Lung microvascular endothelial cell (primary cell): ENCODE measurements around the gene RNF214. TPM values are rescaled to one million over a fixed set of nuclear protein-coding genes. Genes with fewer than 3 reads are reported as not detected.

Experiments used
- DNase-seq, 2 donors: peaks; one replicate each; pipeline versions ENCODE4 v3.0.0 to v3.0.0-alpha.2; 2010; ENCODE audit warnings: low read depth in 2 of 2
- total RNA-seq: library from RNA; depleted of rRNA; stranded (reverse); fragments of >200 nt; gene quantifications from 2 replicates; pipeline ENCODE4 v1.2.1, GENCODE V29; 2014

Gene RNF214
- total RNA-seq, 1 donor from 2014 or later, result 7.1 TPM

DNA sequence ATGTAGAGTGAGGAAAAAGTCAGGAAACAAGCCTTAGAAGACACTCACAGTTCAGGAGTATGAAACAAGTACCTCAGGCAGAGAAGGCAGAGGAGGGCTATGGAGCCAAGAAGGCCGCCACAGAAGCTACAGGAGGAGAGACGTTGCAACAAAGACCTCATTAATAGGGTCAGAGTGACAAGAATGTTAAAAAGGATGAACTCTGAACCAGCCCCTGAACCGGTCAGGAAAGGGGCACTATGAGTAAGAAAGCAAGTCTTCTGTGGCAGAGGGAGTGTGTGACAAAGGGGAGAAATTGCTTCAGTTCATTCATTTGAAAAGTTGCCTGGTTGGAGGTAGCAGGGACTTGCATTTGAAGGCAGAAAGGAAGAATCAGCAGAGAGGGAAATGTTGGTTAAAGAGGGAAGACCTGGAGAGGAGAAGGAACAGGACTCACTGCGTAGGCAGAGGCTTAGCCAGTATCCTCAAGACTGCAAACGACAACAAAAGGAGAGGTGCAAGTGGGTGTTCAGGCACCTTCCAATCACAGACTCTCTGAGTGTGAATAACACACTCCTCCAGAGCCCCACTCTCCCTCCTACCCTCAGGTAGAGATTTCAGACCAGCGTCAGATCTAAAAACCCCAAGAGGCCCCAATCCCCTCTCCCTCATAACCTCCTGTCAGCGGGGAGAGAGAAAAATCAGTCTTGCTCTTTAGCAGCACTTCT is 17.9 kb upstream of the RNF214 start:
- no peak for DNase-seq

DNA sequence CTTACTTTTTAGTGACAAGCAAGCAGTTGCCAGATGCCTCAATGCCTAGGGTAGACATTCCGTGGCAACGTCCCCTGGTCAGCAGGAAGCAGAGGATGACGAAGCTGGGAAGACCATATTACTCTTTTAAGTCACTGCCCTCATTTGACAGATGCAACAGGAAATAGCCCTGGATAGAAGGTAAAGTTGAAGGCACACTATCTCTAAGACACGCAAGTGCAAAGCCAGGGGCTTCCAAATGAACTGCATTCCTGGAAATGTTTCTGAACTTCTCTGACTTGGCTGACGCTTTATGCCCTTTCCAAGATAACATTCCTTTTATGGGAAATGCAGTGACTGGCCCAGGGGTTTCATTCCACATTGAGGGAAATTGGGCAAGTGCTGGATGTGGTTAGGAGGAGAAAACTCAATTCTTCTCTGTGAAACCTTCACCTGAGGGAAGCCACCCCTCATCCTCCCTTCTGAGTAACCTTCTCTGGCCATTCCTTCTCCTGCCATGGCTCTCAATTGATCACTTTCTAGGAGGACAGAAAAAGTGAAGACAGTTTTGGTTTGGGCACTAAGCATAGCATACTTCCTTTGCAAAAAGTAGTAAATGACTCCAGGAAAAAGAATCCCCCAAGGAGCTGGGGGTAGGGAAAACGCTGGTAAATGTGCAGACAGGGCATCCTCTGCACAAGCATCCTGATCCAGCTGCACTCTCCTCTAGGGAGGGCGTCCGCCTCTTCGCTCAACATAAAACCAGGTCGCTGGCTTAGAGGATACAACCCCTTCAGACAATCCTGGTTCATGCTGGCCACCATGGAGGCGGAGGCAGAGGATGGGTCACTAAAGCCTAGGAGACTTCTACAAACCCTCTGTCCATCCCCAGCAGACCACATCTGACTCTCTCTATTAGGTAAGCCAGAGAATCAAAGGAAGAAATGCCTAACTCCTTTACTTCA is 15.1 kb upstream of the RNF214 start:
- DNase-seq, result peak in 1 of 2 donors; percentile 81

- peak in 1 of 2 donors; percentile 73 for DNase-seq
These were observed 14.1 kb upstream of the RNF214 start for GRCh38 chr11:117218133-117218915.

DNA sequence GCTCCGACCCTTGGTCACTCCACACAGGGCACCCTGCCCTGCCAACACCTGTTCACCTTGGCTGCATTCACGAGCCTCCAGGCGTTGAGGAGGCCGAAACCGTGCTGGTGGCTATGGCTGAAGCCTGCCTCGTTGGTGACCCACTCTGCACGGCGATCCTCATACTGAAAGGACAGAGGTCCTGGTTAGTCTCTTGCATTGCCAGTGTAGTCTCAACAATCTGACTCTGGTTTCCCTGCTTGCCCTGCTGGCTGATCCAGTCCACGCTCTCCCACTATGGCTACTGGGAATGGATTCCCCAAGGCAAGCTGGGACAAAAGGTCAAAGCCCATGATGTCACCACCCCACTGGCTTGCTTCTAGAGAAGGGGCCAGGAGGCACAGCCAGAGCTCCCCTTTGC is 13.5 kb upstream of the RNF214 start:
- no peak for DNase-seq

DNA sequence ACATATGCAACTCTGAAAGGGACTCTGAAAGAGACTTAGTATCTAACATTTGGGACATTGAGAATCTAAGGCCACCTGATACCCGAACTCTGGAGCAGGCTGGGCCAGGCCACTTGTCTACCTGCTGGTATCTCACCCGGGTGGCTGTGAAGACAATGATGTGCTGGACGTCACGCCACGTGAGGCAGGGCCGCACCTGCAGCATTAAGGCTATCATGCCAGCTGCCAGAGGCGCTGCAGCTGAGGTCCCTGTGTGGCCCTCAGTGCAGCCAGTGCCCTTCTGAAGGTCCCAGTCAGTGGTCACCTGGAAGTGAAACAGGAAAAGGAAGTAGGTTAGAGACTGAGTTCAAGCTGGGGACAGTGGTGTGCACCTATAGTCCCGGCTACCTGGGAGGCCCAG is 13.0 kb upstream of the RNF214 start:
- no peak for DNase-seq

- DNase-seq, result no peak
These were observed 12.5 kb upstream of the RNF214 start for GRCh38 chr11:117219995-117220394.

GRCh38 chr11:117220568-117220967 is 11.9 kb upstream of the RNF214 start:
- DNase-seq, result peak in 1 of 2 donors; percentile 46

- no peak for DNase-seq
These were observed 11.3 kb upstream of the RNF214 start for GRCh38 chr11:117220999-117221774.

DNA sequence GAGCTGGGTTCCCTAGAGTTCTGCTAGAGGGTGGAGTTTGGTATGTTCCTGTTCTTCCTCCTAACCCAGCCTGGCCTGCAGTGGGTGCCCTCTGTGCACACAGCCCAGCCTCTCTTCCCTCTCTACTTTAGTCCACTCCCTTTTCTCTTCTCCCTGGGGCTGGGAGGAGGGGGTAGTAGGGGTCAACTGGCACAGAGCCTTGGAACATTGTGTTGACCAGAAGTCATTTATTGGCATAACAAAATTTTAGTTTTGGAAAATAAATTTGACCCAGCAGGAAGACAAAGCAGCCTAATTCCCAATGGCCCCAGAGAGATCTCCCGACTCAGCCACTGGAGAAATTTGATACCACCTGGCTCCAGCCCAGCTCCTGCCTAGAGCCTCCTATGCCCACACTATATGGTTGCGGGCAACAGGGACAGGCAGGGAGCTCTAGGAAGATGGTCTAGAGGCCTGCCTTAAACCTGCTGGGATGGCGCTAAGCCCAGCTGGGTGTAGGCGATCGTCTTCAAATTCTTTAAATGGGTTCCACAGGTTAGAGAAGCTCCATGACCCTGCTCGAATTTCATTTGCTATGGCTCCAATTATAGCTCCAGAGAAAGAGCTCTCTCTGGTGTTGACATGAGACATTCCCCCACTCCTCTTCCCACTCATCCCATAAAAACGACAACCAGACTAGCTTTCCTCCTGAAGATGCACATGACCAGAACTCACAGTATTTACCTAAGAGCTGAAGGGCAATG is 10.5 kb upstream of the RNF214 start:
- peak in 1 of 2 donors; percentile 79 for DNase-seq

DNA sequence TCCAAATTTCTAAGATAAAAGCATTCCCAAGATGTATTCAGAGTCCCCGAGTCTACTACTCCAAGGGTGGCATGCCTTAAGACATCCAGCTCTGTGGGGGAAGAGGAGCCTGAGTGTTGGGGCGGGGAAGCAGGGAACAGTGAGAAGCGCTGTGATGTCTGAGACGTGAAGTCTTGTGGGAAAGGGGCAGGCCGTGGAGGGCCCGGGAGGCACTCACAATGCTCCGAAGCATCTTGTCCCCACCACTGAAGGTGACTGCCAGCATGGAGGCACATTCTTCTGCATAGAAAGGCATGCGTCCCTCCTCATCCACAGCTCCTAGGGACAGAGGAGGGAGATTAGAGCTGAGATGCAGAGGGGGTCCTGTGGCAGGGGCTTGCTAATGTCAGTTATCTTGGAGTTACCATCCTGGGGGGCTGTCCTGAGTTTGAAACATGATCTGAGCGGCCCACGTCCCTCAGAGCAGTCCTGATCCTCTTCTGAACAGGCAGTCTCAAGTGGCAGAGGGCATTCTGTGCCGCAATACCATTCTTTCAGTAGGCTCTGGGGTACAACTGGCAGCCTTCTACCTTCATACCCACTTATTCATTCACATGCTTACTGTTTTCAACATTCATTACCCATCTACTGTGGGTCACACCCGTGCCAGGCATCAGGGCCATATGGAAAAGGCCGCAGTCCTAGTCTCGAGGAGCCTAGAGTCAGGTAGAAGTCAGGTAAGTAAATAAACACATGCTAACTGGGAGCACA is 9.3 kb upstream of the RNF214 start:
- DNase-seq, result no peak

DNA sequence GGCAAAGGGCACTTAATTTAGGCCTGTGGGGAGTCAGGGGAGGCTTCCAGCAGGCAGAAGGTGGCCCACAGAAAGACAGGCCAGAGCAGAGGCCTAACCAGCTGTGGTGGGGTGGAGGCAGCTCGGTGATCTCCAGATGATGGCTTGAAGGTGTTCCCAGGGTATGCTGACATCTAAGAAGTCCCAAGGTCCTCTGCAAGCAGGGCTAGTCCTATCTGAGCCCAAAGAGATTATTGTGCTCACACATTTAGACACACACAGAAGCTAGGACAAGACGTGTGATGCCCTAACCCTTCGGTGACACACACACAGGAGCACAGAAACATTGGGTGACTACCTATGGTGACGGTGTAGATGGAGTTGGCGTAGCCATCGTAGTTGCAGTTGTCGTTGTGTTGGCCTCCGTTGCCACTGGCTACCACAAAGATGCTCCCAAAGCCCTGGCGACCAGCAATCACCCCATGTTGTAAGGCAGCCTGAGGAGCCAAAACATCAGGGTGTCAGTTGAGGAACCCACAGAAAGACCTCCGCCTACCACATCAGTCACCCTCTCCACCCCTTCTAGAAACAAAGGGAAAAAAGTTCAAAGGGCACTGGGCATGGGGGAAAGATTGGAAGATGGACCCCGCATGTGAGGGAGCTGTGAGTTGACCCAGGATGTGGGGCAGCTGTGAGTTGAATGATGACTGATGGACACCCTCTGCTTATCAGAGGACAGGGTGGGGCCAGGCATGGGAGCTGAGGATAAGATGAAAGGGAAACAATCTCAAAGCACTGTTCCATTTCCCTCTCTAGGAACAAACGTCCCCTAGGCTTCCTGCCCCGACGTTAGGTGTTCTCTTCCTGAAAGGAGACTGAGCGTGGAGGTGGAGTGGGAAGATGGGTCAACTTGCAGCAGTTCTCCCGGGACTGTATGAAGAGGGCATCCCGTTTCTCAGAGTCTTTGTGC is 8.5 kb upstream of the RNF214 start:
- no peak for DNase-seq

DNA sequence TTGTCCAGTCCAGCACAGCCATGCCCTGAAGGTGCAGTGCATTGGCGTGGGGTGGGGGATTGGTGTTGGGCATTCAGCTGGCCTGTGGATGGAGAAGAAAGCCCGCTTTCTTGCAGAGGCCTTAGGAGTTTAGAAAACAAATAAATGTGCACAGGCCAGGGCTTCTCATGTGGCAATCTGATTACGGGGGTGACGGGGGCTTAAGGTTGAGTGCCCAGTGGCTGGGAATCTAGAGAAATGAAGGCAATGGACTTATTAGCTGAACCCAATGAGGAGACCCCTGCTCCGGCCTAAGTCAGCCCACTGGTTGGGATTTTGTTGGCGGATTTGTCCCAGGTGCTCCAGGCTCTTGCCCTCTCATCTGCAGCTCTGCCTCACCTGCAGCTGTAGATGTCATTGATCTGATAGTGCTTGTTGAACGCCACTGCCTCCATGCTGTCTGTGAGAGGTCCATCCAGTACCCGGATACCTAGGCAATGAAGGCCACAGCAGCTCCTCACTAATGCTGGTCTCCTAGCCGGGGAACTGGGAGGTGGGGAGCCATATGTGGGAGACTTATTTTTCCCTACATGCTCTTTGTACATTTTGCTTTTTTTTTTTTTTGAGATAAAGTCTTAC is 6.8 kb upstream of the RNF214 start:
- no peak for DNase-seq

- DNase-seq, result peak; percentile 82 to 87
These were observed 5.8 kb upstream of the RNF214 start for GRCh38 chr11:117226388-117227385.

GRCh38 chr11:117228091-117228490 is 4.4 kb upstream of the RNF214 start:
- DNase-seq, result no peak

- DNase-seq, result no peak
These were observed 3.1 kb upstream of the RNF214 start for GRCh38 chr11:117229411-117229810.

- DNase-seq, result no peak
These were observed 2.6 kb upstream of the RNF214 start for GRCh38 chr11:117229931-117230285.
